Measurements from ENCODE around the gene IGSF1.

The IGSF1 gene

GRCh38 chrX:131264053-131264452 is 25.1 kb downstream of the IGSF1 start:
- no peak for DNase-seq

DNA sequence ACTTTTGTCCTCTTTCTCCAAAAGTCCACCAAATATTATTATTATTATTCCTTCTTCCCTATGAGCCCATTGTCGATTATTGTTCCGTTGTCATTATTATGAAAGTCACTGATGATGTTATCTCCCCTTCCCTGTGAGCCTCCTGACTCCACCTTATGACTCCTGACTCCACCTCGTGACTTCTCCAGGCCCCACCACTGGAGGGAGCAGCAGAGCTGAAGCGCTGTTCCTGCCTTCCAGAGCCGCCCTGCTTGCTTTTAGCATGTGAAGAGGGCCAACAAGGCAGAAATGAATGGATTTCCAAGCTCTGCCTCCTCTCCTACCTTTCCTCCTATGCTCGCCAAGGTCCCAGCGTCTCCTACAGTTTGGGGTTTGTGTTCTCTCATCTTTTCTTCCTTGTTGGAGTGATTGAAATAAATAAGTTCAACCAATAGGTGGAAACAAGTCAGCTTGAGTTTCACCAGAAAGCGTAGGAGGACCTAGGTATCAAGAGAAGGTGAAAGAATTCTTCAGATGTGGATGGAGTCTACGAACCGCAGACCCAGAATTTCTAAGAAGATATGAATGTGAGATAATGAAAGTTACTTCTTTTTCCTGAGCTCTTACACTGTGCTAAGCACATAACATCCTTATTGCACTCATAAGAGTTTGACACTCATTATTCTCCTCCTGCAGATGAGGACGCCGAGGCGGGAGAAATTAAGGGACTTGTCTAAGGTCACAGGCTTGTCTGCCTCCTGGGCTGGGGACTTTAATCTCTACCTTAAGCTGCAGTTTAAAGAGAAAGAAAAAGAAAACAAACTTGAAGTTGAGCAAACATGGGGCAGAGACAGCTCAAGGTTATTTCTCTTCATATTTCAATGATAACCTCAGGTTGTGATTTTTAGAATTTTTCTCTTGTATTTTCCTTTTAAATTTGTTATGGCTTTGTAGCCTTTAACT is 26.1 kb downstream of the IGSF1 start:
- DNase-seq: no peak

- DNase-seq: no peak
Measured at GRCh38 chrX:131262200-131262599, 26.9 kb downstream of the IGSF1 start.

- DNase-seq: no peak
Measured at GRCh38 chrX:131257367-131257766, 31.7 kb downstream of the IGSF1 start.

DNA sequence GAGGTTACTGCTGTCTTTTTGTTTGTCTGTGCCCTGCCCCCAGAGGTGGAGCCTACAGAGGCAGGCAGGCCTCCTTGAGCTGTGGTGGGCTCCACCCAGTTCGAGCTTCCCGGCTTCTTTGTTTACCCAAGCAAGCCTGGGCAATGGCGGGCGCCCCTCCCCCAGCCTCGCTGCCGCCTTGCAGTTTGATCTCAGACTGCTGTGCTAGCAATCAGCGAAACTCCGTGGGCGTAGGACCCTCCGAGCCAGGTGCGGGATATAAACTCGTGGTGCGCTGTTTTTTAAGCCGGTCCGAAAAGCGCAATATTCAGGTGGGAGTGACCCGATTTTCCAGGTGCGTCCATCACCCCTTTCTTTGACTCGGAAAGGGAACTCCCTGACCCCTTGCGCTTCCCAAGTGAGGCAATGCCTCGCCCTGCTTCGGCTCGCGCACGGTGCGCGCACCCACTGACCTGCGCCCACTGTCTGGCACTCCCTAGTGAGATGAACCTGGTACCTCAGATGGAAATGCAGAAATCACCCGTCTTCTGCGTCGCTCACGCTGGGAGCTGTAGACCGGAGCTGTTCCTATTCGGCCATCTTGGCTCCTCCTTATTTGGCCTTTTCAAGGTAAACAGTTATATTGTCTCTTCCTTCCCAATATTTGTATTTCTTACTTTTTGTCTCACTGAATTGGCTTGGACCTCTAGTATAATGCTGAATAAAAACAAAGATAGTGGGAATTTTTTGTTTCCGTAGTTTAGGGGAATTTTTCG is 37.9 kb downstream of the IGSF1 start:
- DNase-seq: peak; percentile 1

GRCh38 chrX:131239057-131239456 is 50.0 kb downstream of the IGSF1 start:
- no peak for DNase-seq

GRCh38 chrX:131237363-131237762 is 51.7 kb downstream of the IGSF1 start:
- DNase-seq: no peak

- DNase-seq: no peak
Measured at GRCh38 chrX:131235768-131236545, 53.1 kb downstream of the IGSF1 start.

- DNase-seq: no peak
Measured at GRCh38 chrX:131227608-131228007, 61.5 kb downstream of the IGSF1 start.

- no peak for DNase-seq
Measured at GRCh38 chrX:131226591-131226990, 62.5 kb downstream of the IGSF1 start.

GRCh38 chrX:131225078-131225477 is 64.0 kb downstream of the IGSF1 start:
- DNase-seq: no peak

Data from SHP77 treated with DMSO at 0.1 percent for 48 hours (cell line).